NCI-H2196 treated with DMSO at 0.1 percent for 48 hours (cell line): Measurements from ENCODE around the gene PMEPA1.
A peak's percentile ranks its signal among the peaks of the same experiment; 100 is the strongest.

Experiments
- DNase-seq: peaks from one replicate; lab custom pipeline; 2025; ENCODE audit not compliant: unreplicated experiment; lab: John Stamatoyannopoulos, UW

The PMEPA1 gene

DNA sequence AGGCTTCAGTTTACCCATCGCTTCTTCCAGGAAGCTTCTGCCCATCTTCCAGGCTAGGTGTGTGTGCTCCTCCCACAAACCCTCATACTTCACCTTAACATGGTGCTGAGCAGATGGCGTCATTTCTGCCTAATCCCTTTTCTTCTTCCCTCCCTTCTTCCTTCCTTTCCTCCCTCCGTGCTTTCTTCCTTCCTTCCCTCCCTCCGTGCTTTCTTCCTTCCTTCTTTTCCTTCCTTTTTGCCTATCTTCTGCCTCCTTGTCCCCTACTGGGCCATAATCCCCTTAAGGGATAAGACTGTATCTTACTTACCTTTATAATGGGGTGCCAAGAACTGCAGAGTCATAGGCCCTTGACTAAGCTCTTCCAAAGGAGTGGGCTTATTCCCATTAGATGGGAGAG is 27.5 kb upstream of the PMEPA1 start:
- no peak for DNase-seq

DNA sequence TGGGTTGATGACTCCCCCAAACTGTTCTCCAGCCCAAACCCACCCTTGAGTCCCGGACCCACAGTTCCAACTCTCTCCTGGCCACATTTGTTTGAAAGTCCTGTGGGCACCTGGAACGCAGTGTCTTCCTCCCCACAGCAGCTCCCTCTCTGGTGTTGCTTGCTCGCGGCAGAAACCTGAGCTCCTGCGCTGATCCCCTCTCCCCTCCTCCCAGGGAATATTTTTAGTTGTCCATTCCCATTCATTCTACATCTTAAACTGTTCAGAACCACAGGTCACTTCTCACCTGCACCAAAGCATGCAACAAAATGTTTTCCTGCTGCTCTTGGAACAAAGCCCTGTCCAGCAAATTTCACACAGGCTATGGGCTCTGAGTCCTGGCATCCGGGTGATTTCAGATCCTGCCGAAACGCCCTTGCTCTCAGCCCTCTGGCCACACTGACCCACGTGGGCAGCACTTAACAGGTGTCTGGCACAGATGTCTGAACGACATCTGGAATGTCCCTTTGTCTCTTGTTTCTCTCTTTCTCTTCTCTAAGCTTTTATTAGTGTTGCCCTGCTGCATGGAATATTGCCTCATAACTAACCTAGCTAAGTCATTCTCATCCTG is 27.0 kb upstream of the PMEPA1 start:
- no peak for DNase-seq

DNA sequence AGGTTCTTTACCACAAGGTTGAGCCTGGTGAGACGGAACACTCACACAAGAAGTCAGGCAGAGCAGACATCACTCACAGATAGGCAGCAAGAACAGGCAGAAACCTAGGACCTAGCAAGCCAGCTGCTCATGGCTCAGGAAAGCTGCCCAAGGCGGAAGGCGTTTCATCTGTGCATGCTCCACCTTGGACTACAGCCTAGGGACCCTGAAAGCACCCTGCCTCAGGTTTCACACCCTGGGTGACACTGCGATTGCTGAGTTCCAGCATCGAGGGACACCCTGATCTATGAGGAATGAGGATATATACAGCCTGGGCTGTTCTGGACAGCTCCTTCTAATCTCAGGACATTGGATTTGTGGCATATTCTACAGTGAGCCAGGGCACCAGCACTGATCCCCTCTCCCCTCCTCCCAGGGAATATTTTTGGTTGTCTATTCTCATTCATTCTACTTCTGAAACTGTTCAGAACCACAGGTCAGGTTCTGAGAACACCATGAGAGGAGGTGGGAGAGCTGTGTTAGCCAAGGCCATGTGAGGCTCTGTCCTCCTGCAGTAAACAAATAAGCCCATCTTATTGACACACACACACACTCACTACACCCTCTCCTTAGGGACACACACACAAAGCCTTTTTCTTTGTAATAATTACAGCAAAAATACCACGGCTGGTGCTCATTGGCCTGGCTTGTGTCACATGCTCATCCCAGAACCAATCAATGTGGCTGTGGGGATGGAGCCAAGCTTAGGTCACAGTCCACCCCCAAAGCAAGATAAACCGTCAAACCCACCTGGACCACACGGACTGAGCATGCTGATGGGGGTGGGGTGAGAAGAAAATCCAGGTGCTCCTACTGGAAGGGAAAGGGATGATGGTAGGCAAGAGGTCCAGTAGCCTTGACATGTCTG is 26.3 kb upstream of the PMEPA1 start:
- no peak for DNase-seq

DNA sequence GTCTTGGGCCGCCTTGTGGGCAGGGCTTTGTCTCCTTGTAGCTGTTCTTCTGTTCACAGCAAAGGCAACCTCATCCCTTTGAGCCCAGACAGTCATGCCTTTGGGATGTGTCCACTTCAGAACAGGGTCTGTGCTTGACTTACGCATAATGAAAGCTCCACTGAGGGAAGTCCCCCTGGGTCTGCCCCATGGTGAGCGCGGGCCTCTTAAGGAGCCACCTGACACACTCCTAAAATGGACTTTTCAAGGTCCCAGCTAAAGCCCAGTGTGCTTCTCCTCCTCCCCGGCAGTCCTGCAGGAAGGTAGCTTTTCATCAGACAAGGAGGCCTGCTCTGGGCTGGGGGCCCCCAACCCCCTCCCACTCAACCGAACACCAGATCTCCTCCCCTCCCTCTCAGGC is 24.9 kb upstream of the PMEPA1 start:
- no peak for DNase-seq

DNA sequence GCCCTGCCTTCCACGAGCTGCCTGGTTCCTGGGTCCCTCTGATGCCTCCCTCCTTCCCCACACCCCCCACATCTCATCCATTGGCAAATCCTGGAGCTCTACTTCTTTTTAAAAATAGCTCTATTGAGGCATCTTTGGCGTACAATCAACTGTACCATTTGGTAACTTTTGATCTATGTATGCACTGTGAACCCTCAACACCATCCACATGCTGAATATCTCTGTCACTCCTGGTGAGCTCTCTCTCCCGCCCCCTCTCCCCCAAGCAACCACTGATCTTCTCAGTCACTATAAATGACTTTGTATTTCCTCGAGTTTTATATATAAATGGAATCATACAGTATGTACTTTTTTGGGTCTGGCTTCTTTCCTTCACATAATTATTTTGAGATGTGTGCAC is 22.4 kb upstream of the PMEPA1 start:
- no peak for DNase-seq

DNA sequence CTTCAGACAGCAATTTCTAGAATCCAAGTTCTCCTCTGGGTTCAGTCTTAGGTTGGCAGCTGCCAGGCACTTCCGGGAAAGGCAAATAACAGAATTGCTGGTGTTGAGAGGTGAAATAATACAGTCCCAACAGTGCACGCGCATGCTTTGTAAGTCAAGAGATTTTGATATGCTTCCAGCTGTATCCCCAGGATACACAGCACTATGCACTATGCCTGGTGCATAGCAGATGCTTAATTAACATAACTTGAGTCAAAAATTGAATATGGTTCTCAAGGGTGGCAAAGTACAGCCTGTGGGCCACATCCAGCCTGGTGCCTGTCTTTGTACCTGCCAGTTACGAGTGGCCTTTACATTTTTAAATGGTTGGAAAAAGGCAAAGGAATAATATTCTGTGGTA is 18.9 kb upstream of the PMEPA1 start:
- no peak for DNase-seq

DNA sequence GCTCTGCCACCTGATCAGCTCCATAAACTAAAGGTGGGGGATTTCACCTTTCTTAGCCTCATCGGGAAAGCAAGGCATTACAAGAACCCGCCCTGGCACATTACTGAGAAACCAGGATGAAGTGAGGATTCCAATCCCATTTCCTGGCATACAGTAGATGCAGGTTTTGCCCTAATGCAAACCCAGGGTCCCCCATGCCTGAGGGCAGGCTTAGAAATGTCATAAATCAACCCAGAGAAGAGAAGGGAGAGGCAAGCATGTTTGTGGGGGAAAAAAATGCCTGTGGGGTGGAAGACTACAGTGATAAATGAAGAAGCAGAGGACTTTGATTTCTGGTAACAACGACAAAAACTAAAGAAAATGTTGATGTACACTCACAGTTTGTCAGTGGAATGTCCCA is 18.0 kb upstream of the PMEPA1 start:
- DNase-seq: no peak

DNA sequence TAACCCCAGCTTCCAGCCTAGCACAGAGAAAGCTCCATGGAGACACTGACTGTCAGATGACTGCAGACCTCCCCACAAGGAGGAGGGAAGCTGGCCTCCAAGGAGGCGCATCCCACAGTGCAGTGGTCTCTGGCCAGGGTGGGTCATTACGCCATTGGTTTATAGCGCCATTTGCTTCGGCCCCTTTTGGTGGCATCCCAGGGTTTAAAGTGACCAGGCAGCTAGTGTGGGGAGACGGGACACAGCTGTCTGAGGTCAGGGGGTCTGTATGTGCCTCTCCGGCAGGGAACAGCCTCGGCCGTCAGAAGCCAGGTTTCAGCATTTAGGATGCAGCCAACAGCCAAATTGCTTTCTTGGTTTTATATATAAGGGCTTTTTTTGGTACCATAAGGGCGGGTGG is 15.8 kb upstream of the PMEPA1 start:
- DNase-seq: no peak

DNA sequence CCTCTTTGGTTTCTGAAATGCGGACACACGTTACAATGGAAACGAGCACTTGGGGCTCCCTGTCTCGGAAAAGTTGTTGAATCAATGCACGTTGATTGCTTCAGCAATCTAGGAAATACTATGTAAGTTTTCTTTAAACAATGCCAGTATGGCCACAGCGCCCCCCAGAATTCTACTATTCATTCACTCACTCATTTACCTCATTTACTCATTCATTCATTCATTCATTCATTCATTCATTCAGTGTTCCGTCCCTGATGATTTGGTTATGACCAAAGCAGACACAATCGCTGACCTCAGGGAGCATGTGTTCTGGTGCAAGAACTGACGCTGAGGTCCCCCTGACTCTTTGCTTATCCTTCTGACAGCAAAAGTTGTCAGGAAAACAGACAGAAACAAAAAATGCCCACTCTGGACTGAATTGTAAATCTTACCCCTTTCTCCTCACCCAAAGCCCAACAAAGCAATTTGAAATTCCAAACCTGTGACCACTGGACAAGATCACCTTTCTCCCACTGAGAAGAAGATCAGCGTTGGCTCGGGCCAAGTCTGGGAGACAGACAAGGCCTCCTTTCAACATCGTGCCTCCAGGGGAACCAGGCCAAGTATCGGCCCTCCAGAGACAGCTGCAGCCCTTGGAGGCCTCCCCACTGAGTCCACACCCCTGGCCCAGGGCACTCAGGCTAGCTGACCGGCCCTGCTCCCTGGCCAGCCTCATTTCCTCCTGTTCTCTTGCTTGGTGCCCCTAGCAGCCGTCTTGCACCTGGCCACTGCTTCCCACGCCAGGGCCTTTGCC is 15.0 kb upstream of the PMEPA1 start:
- no peak for DNase-seq

DNA sequence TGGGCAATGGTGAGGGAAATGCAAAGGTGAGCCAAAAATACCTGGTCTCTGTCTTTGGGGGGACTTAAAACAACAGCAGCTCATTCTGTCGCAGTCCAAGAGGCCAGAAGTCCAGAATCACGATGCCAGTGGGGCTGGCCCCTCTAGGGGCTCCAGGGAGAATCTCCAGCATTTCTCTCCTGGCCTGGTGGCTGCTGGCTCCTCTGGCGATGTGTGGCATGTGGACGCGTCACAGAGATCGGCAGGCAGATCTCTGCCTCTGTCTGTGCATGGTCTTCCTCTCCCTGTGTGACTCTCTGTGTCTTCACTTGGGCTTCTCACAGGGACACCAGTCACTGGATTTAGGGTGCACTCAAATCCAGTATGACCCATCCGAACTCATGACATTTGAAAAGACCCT is 14.0 kb upstream of the PMEPA1 start:
- DNase-seq: no peak

DNA sequence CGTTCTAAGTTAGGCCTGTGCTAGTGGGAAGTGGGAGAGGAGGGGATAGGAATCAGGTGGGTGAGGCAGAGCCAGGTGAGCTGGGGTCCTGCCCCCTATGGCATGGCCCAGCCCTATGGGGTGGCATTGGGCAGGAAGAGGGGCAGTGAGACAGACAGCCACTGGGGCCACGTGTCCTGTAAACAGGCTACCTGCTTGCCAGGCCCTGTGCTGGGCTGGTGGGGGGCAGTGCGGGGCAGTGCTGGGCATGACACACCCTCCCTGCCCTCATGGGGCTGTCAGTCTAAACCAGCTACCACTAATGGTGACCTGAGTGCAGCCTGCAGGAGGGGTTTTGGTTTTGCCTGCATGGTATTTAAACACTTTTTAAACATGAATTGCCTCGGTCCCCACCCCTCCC is 10.1 kb upstream of the PMEPA1 start:
- no peak for DNase-seq

DNA sequence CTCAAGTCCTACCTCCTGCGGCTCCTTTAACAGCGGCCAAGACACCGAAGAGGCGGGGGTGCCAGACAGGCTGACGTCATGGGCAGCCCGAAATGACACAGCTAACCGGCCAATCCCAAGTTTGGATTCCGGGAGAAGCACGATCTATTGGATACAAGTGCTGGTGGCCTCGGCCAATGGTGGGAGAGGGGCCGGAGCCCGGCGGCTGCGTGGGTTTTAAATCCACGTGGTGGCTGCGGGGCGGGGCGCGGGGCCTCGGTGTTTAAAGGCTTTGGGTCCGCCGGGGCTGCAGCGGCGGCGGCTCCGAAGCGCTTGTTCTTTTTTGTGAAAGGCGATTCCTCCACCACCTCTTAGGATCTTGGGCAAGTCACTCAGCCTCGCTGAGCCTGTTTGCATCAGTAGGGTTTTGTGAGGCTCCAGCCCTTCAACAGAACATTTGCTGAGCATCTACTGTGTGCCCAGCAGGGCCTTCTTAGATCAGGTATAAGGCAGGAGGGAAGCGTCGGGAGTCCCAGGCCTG is 8.7 kb upstream of the PMEPA1 start:
- DNase-seq: peak; percentile 93

DNA sequence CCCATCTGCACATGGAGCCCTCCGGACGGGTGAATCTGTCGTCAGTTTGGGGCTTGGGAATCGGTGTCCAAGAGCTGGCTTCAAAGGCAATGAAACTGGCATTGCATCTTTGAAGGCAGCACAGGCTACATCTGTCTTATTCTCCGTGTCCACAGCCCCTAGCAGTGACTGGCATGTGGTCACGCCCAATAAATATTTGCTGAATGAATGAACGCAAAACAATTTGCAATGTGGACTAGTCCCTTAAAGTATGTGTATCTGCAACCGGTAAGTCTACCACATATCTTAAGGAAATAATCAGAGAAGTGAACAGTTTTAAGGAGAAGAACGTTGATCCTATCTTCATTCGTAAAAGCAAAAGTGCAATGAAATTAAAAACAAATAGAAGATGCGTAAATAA is 8.0 kb upstream of the PMEPA1 start:
- DNase-seq: no peak

DNA sequence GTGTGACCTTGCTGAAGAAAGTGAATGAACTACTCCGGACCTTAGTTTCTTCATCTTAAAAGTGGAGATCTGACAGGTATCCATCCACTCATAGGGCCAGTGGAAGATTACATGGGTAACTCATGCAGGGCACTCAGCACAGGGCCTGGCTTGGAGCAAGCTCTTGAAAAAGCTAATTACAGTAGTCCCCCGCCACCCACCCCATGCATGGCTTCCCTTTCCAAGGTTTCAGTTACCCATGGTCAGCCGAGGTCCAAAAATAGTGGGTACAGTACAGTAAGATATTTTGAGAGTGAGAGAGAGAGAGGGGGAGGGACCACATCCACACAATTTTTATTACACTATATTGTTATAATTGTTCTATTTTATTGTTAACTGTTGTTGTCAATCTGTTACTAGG is 7.1 kb upstream of the PMEPA1 start:
- DNase-seq: no peak

DNA sequence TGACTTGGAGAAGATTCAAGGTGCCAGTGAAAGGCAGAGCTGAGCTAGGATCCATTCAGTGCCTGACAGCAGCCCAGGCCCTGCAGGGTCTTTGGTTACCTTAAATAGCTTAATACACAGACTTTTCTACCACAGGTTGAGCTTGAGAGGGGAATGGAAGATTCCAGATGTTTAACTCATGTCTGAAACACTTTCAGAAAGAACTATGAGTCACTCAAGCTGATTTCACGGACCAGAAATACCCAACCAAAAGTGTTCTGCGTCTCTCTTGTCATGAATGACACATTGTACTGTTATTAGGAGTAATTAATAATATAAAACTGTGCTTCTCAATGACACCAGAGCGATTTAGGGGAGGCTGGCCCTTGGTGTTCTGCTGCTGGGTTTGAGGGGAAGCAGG is 6.4 kb upstream of the PMEPA1 start:
- DNase-seq: no peak

DNA sequence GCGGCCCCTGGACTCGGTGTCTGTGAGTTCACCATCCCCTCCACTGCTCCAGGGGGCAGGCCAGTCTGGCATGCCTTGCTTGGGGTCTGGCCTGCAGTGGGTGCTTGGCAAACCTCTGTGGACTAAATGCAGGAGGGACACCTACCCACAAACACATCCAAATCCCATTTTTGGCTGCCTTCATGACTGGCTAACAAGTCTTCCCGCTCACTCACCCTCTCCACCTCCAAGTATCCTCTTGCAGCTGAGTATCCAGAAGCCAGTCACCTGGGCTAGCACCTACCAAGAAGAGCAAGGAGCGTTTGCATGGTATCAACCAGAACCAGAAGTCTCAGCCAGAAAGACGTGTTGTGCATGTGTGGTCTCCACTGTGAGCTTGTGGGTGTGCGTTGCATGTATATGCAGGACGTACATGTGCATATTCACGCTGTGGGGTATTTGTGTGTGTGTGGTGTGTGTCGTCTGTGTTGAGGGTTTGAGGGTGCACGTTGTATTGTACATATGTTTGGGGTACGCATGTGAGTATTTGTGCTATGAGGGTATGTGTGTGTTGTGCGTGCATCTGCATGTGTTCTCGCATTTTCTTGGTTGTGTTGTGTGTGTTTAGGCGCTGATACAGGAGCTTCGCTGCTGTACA is 5.6 kb upstream of the PMEPA1 start:
- no peak for DNase-seq

DNA sequence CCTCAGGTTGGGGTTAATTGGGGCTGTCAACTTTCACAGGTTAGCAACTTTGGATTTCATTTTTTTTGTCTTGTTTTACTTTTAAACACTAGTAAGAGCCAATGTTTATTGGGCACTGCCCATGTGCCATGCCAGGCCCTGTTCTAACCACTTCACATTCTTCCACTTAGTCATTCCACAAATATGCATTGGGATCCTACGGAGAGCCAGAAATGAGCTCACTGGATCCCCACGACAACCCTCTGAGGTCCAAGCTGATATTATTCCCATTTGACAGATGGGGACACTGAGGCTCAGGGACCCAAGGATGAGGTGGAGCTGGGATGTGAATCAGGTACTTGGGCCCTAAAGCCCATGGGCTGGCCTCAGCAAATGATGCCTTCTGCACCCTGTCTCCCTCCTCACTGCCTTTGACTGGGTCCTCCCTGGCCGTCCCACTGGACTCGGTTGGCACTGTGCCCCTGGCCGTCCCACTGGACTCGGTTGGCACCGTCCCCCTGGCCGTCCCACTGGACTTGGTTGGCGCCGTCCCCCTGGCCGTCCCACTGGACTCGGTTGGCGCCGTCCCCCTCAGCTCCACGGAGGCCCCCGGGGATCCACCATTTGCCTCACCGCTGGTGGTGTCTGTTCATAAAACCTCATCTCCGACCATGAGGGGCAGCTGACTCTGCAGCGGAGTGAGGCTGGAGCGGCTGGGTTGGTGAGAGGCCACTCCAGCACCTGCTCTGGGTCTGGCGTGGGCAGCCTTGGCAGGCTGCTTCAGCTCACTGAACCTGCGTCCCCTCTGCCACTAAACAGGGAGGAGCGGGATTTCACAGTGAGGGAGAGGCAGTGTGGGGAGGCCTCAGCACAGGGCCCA is 4.8 kb upstream of the PMEPA1 start:
- DNase-seq: no peak

DNA sequence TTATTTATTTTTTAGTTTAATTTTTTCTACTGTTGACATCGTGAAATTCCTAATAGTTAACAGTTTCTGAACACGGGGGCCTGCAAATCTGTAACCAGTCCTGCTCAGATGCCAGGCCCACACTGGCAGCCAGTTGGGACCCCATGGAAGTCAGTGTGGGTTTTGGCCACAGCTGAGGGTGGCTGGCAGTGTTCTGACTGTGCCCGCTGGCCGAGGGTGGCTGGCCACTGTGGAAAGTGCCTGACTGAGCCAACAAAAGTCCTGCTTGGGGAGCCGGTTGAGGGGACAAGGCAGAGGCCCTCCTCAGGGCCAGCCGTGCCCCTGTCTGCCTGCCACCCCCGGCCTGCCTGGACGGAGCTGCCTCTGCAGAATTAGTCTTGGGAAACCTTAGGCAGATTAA is 4.1 kb upstream of the PMEPA1 start:
- no peak for DNase-seq

DNA sequence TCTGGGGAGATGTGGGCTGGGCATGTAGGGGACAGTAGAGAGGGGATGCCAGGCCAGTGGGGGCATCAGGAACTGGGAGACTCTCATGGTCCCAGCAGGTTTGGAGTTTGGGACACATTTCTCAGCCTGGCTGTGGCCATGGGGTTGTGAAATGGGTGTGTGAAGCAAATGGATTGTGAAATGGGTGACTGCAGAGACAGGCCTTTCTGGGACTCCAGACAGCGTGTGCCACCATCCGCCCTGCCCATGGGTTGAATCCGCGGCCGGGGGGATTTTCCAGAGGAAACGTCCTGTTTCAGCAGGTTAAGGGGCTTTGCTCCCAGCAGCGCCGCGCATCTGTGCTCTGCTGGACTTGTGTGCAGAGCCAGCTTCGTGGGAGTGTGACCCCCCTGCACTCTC is 3.7 kb upstream of the PMEPA1 start:
- DNase-seq: no peak

DNA sequence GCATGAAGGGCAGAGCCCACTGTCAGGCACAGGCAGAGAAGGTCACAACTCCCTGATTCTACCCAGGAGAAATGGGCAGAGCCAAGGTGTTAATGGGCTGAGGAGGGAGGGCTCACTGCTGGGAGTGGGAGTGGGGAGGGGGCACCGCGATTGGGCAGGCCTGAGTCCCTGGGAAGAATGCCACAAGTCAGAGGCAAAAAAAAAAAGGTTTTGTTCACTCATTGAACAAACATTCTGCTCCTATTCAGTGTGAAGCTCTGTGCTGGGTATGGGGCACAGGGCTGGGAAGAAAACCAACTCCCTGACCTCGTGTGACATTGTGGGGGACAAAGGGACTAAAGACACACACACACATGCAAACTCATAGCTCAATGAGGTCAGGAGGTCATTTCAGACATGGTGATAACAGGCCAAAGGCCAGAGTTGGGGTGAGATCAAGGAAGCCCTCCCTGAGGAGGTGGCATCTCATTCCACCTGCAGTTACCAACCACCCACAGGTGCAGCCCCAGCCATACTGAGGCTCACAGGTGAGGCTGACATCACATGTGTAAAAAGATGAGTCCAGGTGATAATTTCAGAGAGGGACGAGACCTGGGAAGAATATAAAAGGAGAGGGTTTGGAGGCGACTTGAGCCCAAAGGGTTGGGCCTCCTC is 3.2 kb upstream of the PMEPA1 start:
- no peak for DNase-seq
